IMR-90 (cell line): ENCODE data around the gene RIMS4. TPM values are rescaled to one million over a fixed set of nuclear protein-coding genes. Genes with fewer than 3 reads are reported as not detected.

Source experiments
- ATAC-seq: fragments of 200-7000 bp; cut with Tn5 transposase; 2 replicates; pipeline ENCODE4 v1.9.1; 2020; ENCODE audit warnings: low read depth, mild to moderate bottlenecking, moderate library complexity
- BruUV-seq: library from RNA; stranded (reverse); fragments of 400-500 nt; replicated peaks from 2 replicates; lab custom pipeline; 2021; lab: Mats Ljungman, UMichigan
- CTCF ChIA-PET: fragments of 300-600 bp; formaldehyde crosslinking; extraction: SDS; loops from one replicate; lab custom pipeline; 2021; ENCODE audit warnings: antibody characterized with exemption; lab: Yijun Ruan, JAX
- POLR2A ChIA-PET: fragments of 300-600 bp; sonication (Branson Sonifier 250); formaldehyde crosslinking; loops from one replicate; lab custom pipeline; 2022; ENCODE audit warnings: antibody characterized with exemption; ENCODE audit not compliant: unreplicated experiment; lab: Charles Lee
- DNase-seq: peaks from one replicate; pipeline ENCODE4 v3.0.0; 2013
- H2AFZ ChIP-seq: replicated peaks from 2 replicates; pipeline ENCODE3; 2013; ENCODE audit warnings: low read length, mild to moderate bottlenecking; ENCODE audit not compliant: poor library complexity
- H2AK5ac ChIP-seq: 2 replicates; pipeline ENCODE4 v1.6.1; 2013; ENCODE audit warnings: low read depth, low read length, inconsistent platforms
- H2AK9ac ChIP-seq: replicated peaks from 2 replicates; pipeline ENCODE3; 2013; ENCODE audit warnings: mild to moderate bottlenecking, low read depth, low read length, moderate library complexity; ENCODE audit not compliant: poor library complexity
- H2BK120ac ChIP-seq: 2 replicates; pipeline ENCODE4 v1.6.1; 2013; ENCODE audit warnings: low read depth, low read length, inconsistent platforms
- H2BK15ac ChIP-seq: 3 replicates; pipeline ENCODE4 v1.6.1; 2013; ENCODE audit warnings: low read depth, low read length, inconsistent platforms
- H2BK20ac ChIP-seq: 2 replicates; pipeline ENCODE4 v1.6.1; 2013; ENCODE audit warnings: low read depth, mild to moderate bottlenecking, inconsistent platforms, low read length, moderate library complexity
- H2BK5ac ChIP-seq: 2 replicates; pipeline ENCODE4 v1.6.1; 2013; ENCODE audit warnings: mild to moderate bottlenecking, low read depth, low read length, inconsistent platforms; ENCODE audit not compliant: poor library complexity, severe bottlenecking
- H3K14ac ChIP-seq: replicated peaks from 2 replicates; pipeline ENCODE4 v1.6.1; 2013; ENCODE audit warnings: low read depth, low read length, inconsistent platforms
- H3K18ac ChIP-seq: 2 replicates; pipeline ENCODE4 v1.6.1; 2013; ENCODE audit warnings: low read depth, low read length, control low read depth
- H3K23ac ChIP-seq: 2 replicates; pipeline ENCODE4 v1.6.1; 2013; ENCODE audit warnings: low read depth, low read length, inconsistent platforms
- H3K27ac ChIP-seq: 2 replicates; pipeline ENCODE4 v1.5.1; 2013; ENCODE audit warnings: mild to moderate bottlenecking, control low read depth, low read length; ENCODE audit not compliant: insufficient read depth
- H3K27me3 ChIP-seq: 2 replicates; pipeline ENCODE4 v1.6.1; 2013; ENCODE audit warnings: low read length; ENCODE audit not compliant: control insufficient read depth, insufficient read depth
- H3K36me3 ChIP-seq: 2 replicates; pipeline ENCODE4 v1.6.1; 2013; ENCODE audit warnings: low read length, mixed read lengths; ENCODE audit not compliant: control insufficient read depth, insufficient read depth
- H3K4ac ChIP-seq: 2 replicates; pipeline ENCODE4 v1.6.1; 2013; ENCODE audit warnings: low read depth, low read length, inconsistent platforms
- H3K4me1 ChIP-seq: 2 replicates; pipeline ENCODE4 v1.6.1; 2013; ENCODE audit warnings: low read length, mixed read lengths; ENCODE audit not compliant: control insufficient read depth, insufficient read depth
- H3K4me2 ChIP-seq: 2 replicates; pipeline ENCODE4 v1.6.1; 2013; ENCODE audit warnings: low read depth, mild to moderate bottlenecking, control low read depth, low read length, moderate library complexity
- H3K4me3 ChIP-seq: 2 replicates; pipeline ENCODE4 v1.5.1; 2013; ENCODE audit warnings: low read depth, mild to moderate bottlenecking, control low read depth, low read length, moderate library complexity; ENCODE audit not compliant: insufficient read depth
- H3K56ac ChIP-seq: 2 replicates; pipeline ENCODE4 v1.6.1; 2013; ENCODE audit warnings: low read length, inconsistent platforms; ENCODE audit not compliant: insufficient read depth; ENCODE audit errors: extremely low read depth
- H3K79me1 ChIP-seq, 2 experiments: 2 replicates each; pipeline ENCODE4 v1.6.1; 2013; ENCODE audit warnings: low read length in 2 of 2, inconsistent platforms in 1 of 2, low read depth in 1 of 2
- H3K9ac ChIP-seq: 2 replicates; pipeline ENCODE4 v1.6.1; 2013; ENCODE audit warnings: low read depth, low read length, control low read depth
- H3K9me1 ChIP-seq: 2 replicates; pipeline ENCODE4 v1.6.1; 2013; ENCODE audit warnings: low read length, inconsistent platforms; ENCODE audit not compliant: insufficient read depth
- H3K9me3 ChIP-seq: 2 replicates; pipeline ENCODE4 v1.6.1; 2013; ENCODE audit warnings: low read length; ENCODE audit not compliant: control insufficient read depth, insufficient read depth
- H4K20me1 ChIP-seq: 2 replicates; pipeline ENCODE4 v1.6.1; 2013; ENCODE audit warnings: low read length, inconsistent platforms; ENCODE audit not compliant: insufficient read depth
- H4K5ac ChIP-seq: 2 replicates; pipeline ENCODE4 v1.6.1; 2013; ENCODE audit warnings: mild to moderate bottlenecking, low read depth, low read length, control low read depth
- H4K8ac ChIP-seq, 2 experiments: 2 replicates each; pipeline ENCODE4 v1.6.1; 2013; ENCODE audit warnings: low read depth in 2 of 2, low read length in 2 of 2, control low read depth in 1 of 2, inconsistent platforms in 1 of 2
- H4K91ac ChIP-seq: 2 replicates; pipeline ENCODE4 v1.6.1; 2013; ENCODE audit warnings: low read depth, low read length, inconsistent platforms; ENCODE audit not compliant: insufficient read depth
- BHLHE40 ChIP-seq: fragments of 150-350 bp; IDR thresholded peaks from 2 replicates; pipeline ENCODE4 v1.6.1; 2016; ENCODE audit warnings: mild to moderate bottlenecking, low read depth, low read length
- FOS ChIP-seq: fragments of 150-350 bp; IDR thresholded peaks from 2 replicates; pipeline ENCODE4 v1.6.1; 2016; ENCODE audit warnings: low read depth, low read length
- MAFK ChIP-seq: IDR thresholded peaks from 2 replicates; pipeline ENCODE4 v1.6.1; 2012; ENCODE audit warnings: low read depth, low read length, improper control_type of control experiment
- MAZ ChIP-seq: IDR thresholded peaks from 2 replicates; pipeline ENCODE4 v1.6.1; 2012; ENCODE audit warnings: low read depth, mild to moderate bottlenecking, low read length, improper control_type of control experiment, moderate library complexity, borderline replicate concordance
- NFE2L2 ChIP-seq: fragments of 150-350 bp; IDR thresholded peaks from 2 replicates; pipeline ENCODE4 v1.6.1; 2016; ENCODE audit warnings: low read depth, mild to moderate bottlenecking, low read length
- RFX5 ChIP-seq: IDR thresholded peaks from 2 replicates; pipeline ENCODE4 v1.8.0; 2012; ENCODE audit warnings: low read depth, mild to moderate bottlenecking, low read length, moderate library complexity
- WGBS, 2 experiments: methylation state at CpG; one replicate each; pipeline versions ENCODE4 v1.1.5 to v1.1.7; 2013; ENCODE audit warnings: missing lambda C conversion rate in 2 of 2; ENCODE audit not compliant: insufficient read length in 1 of 2; ENCODE audit errors: extremely low coverage in 2 of 2; 5-methylcytosine and 5-hydroxymethylcytosine counted together
- dilution Hi-C: fragments of 300-500 bp; cut with HindIII; formaldehyde crosslinking; loops from one replicate; pipeline ENCODE4 v1.14.3; 2018; ENCODE audit warnings: low sequenced_read_pairs; ENCODE audit not compliant: unreplicated experiment
- in situ Hi-C: fragments of 300-500 bp; cut with MboI; formaldehyde crosslinking; loops from 3 replicates; pipeline ENCODE4 v1.14.3; 2019; ENCODE audit warnings: low sequenced_read_pairs, inconsistent platforms, mixed read lengths
- intact Hi-C: fragments of 100-400 bp; cut with micrococcal nuclease; formaldehyde crosslinking; loops from 2 replicates; pipeline ENCODE4 v1.10.0; 2022
- polyA plus RNA-seq, 3 experiments: library from polyadenylated mRNA; depleted of rRNA; stranded (reverse); fragments of >200 nt; gene quantifications; 2 replicates each; pipeline ENCODE4 v1.2.3, GENCODE V29; 2012; ENCODE audit warnings: low replicate concordance in 1 of 3
- total RNA-seq: library from RNA; depleted of rRNA; stranded (reverse); fragments of >200 nt; gene quantifications from 2 replicates; pipeline ENCODE4 v1.2.3, GENCODE V29; 2012

Gene RIMS4
- total and polyA plus RNA-seq, 2 of the 4 experiments (the other 2 are of a cell fraction): not detected

DNA sequence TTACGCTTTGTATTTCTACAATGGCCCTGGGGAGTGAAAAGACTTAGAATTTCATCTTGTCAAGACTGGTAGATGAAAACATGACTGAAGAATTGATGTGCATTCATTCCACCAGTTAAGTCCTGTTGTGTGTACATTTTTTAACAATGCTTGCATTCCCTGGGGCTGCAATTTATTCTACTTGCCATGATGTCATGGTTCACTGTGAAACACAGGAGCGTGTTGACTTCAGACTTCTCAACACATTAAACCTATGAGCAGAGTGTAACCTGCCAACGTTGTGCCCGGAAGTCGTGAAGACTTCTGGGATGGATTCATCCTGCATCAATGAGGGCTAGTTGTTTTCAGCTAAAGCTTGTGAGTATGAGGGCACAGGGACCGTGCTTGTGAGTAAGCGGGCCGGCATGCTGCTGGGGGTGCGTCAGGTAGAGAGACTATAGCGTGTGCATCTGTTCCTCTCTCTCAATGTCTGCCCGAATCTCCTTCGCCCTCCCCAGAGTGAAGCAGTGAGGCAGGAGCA, 26.3 kb upstream of the RIMS4 start:
- in situ Hi-C loops: no loop called here
- H3K9me3 ChIP-seq: no peaks in the 10 kb centered on the region
- H3K23ac ChIP-seq: no peak overlapping the region
- H3K9me1 ChIP-seq: no peaks in the 10 kb centered on the region
- no CpG with 5 or more reads among the region's 12 CpGs for WGBS, 2 experiments
- H3K79me1 ChIP-seq: no peaks in the 10 kb centered on the region
- H3K14ac ChIP-seq: no peak overlapping the region
- H3K27ac ChIP-seq: no peak overlapping the region
- H4K20me1 ChIP-seq: no peaks in the 10 kb centered on the region
- H3K9ac ChIP-seq: no peak overlapping the region
- H4K8ac ChIP-seq: no peak overlapping the region
- H3K4me1 ChIP-seq: no peaks in the 10 kb centered on the region
- ATAC-seq (no peak), DNase-seq (no peak)
- H3K18ac ChIP-seq: no peak overlapping the region
- H3K4me2 ChIP-seq: no peak overlapping the region
- dilution Hi-C loops: no loop called here
- H2AK9ac ChIP-seq: no peak overlapping the region
- no TSS peak for BruUV-seq
- no peak overlapping the region for H4K91ac ChIP-seq
- TF ChIP-seq MAFK: no peak
- TF ChIP-seq FOS: no peak
- TF ChIP-seq RFX5: no peak
- TF ChIP-seq MAZ: no peak
- no peak for TF ChIP-seq BHLHE40
- no peak for TF ChIP-seq NFE2L2
- H3K56ac ChIP-seq: no peak overlapping the region
- no peak overlapping the region for H3K4me3 ChIP-seq
- no peak overlapping the region for H2AFZ ChIP-seq
- no peak overlapping the region for H2BK120ac ChIP-seq
- no peaks in the 10 kb centered on the region for H3K36me3 ChIP-seq
- no peak overlapping the region for H2AK5ac ChIP-seq
- intact Hi-C loops: no loop called here
- H2BK20ac ChIP-seq: no peak overlapping the region
- H3K4ac ChIP-seq: no peak overlapping the region
- H3K27me3 ChIP-seq: peaks cover 24% of the 10 kb centered on the region
- H2BK5ac ChIP-seq: no peak overlapping the region
- H4K5ac ChIP-seq: no peak overlapping the region
- no peak overlapping the region for H2BK15ac ChIP-seq
- ChIA-PET CTCF (no interaction called here), POLR2A (no interaction called here)
